A172 (cell line): Measurements from ENCODE around the gene FUCA2. TPM values are rescaled to one million over a fixed set of nuclear protein-coding genes. Genes with fewer than 3 reads are reported as not detected.

Experiments used
- total RNA-seq: library from RNA; depleted of rRNA; stranded (reverse); fragments of >200 nt; shearing (Covaris generic); gene quantifications from 2 replicates; pipeline ENCODE4 v1.2.3, GENCODE V29; 2014; rRNA removed

Gene FUCA2
- total RNA-seq, 1 experiment from 2014 or later: 95.2 TPM

Other genes with a start within 250 kb of the FUCA2 start
- gene ADAT2, start 61.0 kb downstream of the FUCA2 start, total RNA-seq: 1.8 and 3.1 TPM in 2 replicates
- gene PEX3, start 60.9 kb downstream of the FUCA2 start, total RNA-seq: 17.9 and 24.7 TPM in 2 replicates
- 15.5 and 21.3 TPM in 2 replicates for gene PHACTR2, start 166.2 kb upstream of the FUCA2 start, total RNA-seq